ENCODE measurements around the gene ANKRD23.

- TF ChIP-seq, protein P1, sequence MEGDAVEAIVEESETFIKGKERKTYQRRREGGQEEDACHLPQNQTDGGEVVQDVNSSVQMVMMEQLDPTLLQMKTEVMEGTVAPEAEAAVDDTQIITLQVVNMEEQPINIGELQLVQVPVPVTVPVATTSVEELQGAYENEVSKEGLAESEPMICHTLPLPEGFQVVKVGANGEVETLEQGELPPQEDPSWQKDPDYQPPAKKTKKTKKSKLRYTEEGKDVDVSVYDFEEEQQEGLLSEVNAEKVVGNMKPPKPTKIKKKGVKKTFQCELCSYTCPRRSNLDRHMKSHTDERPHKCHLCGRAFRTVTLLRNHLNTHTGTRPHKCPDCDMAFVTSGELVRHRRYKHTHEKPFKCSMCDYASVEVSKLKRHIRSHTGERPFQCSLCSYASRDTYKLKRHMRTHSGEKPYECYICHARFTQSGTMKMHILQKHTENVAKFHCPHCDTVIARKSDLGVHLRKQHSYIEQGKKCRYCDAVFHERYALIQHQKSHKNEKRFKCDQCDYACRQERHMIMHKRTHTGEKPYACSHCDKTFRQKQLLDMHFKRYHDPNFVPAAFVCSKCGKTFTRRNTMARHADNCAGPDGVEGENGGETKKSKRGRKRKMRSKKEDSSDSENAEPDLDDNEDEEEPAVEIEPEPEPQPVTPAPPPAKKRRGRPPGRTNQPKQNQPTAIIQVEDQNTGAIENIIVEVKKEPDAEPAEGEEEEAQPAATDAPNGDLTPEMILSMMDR (IDR thresholded peaks at IDR 0.05; ENCODE audit: low read length), result no peak
- no peak for TF ChIP-seq EZH2phosphoT487 (IDR thresholded peaks at IDR 0.05; ENCODE audit: low read length)
- no peak for TF ChIP-seq EZH2 (optimal IDR thresholded peaks at IDR 0.05; ENCODE audit: low read depth, low read length)
Observed at GRCh38 chr2:96864343-96865091, 20.7 kb upstream of the ANKRD23 start.
